ENCODE data around the gene NEK5.
A peak's percentile ranks its signal among the peaks of the same experiment; 100 is the strongest.

Gene NEK5

DNA sequence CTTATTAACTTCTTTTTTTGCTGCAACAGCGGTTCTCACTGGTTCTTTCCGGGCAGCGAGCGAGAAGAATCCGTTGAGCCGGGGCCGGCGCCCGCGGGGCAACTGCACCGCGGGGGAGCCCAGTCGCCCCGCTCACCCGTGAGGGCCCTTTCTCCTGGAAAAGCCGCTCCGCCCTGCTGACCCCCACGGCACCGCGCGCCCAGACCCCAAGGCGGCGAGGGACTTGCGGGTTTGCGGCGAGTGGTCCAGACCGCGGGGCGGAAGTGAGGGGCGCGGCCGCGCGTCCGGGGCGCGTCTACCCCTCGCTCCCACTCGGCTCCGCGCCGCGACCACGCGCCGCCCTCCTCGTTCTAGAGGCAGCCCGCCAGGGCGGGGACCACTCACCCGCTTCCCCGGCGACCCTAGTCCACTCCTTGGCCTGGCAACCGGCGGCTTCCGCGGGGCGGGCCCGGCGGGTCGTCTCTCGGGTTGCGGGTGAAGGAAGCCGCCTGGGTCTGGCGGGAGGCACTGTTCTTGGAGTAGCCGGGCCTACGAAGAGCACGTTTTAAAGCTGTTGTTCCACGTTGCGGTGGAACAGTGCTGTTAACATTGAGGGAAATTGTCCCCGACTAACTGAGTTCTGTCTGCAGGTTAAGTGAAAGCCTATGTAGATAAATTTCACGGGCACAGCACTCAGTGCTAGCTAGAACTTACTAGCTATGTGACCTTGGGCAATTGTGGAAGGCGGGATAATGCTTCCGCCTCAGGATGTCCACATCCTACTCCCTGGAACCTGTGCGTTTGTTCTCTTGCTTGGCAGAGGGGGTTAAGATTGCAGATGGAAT, 30.5 kb upstream of the NEK5 start, which contains the start of gene NEK3:
TSS of gene NEK3 (minus strand) at position 439 of the 824 bp plus-strand sequence. CDS start 3,406 bp downstream, outside the sequence.
- TF ChIP-seq, protein P1, sequence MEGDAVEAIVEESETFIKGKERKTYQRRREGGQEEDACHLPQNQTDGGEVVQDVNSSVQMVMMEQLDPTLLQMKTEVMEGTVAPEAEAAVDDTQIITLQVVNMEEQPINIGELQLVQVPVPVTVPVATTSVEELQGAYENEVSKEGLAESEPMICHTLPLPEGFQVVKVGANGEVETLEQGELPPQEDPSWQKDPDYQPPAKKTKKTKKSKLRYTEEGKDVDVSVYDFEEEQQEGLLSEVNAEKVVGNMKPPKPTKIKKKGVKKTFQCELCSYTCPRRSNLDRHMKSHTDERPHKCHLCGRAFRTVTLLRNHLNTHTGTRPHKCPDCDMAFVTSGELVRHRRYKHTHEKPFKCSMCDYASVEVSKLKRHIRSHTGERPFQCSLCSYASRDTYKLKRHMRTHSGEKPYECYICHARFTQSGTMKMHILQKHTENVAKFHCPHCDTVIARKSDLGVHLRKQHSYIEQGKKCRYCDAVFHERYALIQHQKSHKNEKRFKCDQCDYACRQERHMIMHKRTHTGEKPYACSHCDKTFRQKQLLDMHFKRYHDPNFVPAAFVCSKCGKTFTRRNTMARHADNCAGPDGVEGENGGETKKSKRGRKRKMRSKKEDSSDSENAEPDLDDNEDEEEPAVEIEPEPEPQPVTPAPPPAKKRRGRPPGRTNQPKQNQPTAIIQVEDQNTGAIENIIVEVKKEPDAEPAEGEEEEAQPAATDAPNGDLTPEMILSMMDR (IDR thresholded peaks at IDR 0.05; ENCODE audit: low read depth, low read length), result no peak
- peak within 1 kb of the TSS; percentile 63 to 69 for H3K4me3 ChIP-seq (replicated peaks in 1 of 2; ENCODE audit: low read depth in 2 of 2, low read length in 2 of 2)
- DNase-seq (ENCODE audit: low read depth in 2 of 2), result peak; percentile 72 to 74

DNA sequence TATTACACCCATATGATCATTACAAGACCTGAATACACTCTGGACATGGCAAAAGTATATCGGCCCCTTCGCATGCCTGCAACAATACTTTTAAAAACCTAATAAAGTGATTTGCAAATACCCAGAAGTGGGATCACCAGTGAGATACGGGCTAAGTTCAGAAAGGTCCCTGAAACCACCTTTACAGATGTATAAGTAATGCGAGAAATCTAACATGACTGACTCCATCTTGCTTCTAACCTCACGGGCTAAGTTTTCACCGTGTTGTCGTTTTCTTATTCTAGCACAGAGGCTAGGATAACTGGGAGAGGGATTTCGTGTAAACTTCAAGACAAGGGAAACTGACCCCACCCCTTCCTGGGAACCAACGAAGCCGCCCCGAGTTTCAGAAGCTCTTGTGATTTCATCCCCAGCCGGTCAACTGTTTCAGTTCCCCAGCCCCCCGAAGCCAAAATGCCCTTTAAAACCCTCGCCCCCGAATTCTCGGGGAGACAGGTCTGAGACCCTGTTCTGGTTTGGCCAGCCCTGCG, 29.8 kb upstream of the NEK5 start:
- H3K4me3 ChIP-seq (replicated peaks in 1 of 2; ENCODE audit: low read depth in 2 of 2, low read length in 2 of 2), result peak overlapping the region; percentile 63 to 69
- peak; percentile 58 for DNase-seq (ENCODE audit: low read depth in 2 of 2)
- TF ChIP-seq, protein P1 (IDR thresholded peaks at IDR 0.05; ENCODE audit: low read depth, low read length), result no peak

DNA sequence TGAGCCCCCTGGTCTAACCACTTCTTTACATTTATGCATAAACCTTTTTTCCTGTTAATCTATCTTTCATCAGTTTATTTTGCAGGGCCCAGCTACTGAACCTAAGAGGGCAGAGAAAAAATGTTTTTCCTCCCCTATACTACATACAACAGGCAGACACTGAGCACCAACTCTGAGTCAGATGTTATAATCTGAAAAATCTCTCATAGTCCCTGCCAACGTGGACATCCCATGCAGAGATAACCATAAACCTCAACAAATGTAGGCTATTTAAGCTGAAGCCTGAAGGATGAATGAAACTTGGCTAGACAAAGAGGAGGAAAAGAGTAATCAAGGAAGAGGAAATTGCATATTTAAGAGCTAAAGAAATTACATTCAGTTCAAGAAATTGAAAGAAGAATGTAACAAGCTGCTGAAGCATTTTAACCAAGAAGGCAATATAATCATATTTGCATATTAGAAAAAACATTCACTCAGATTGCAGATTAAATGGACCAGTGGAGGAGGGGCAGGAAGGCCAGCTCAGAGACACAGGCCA, 27.9 kb upstream of the NEK5 start:
- H3K4me3 ChIP-seq (replicated peaks in 1 of 2; ENCODE audit: low read depth in 2 of 2, low read length in 2 of 2), result no peak overlapping the region
- TF ChIP-seq, protein P1 (IDR thresholded peaks at IDR 0.05; ENCODE audit: low read depth, low read length), result no peak
- peak; percentile 20 to 33 for DNase-seq (ENCODE audit: low read depth in 2 of 2)

DNA sequence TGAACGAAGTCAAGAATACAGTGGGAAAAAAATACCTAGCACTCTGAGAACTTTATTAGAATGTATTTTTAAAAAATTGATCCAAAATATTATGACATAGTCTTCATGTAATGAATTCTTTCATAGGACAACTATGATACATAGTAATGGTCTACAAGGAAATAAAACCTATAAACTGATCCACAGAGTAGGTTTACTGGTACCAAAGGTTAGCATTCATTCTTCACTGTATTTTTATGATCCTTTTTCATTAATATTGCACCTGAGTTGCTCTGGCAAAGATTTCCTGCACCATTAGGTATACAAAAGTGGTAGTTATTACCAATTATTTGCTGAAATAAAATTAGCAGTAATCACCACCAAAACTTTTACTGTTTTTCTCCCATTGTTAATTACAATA, 26.3 kb upstream of the NEK5 start:
- H3K4me3 ChIP-seq (replicated peaks in 1 of 2; ENCODE audit: low read depth in 2 of 2, low read length in 2 of 2), result no peak overlapping the region
- no peak for DNase-seq (ENCODE audit: low read depth in 2 of 2)
- TF ChIP-seq, protein P1 (IDR thresholded peaks at IDR 0.05; ENCODE audit: low read depth, low read length), result no peak

DNA sequence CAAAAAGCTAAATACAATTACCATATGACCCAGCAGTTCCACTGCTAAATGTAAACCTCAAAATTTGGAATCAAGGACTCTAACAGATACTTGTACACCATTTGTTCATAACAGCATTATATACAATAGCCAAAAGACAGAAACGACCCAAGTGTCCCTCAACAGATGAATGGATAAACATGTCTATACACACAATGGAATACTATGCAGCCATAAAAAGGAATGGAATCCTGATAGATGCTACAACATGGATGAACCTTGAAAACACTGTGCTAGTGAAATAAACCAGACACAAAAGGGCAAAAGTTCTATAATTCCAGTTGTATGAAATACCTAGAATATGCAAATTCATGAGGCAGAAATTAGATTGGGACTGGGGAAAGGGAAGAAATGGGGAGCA, 18.4 kb upstream of the NEK5 start:
- TF ChIP-seq, protein P1 (IDR thresholded peaks at IDR 0.05; ENCODE audit: low read depth, low read length), result no peak
- DNase-seq (ENCODE audit: low read depth in 2 of 2), result no peak
- no peak overlapping the region for H3K4me3 ChIP-seq (replicated peaks in 1 of 2; ENCODE audit: low read depth in 2 of 2, low read length in 2 of 2)

DNA sequence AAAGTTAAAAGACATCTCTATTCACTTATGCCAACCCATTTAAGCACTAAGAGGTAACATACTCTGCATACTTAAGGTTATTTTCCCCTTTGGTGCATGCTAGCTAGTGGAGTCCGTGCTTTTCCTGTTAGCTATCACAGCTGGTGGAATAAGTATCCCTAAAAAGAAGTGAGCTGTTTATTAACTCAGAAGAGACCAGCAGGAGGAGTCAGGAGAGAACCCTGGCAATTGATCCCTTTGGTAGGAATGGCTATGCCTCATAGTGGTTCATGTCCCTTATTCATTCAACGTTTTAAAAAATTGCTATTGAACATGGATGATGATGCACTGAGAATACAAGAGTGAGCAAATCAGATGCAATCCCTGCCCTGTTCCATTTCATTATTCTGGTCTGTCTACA, 12.4 kb upstream of the NEK5 start:
- H3K4me3 ChIP-seq (replicated peaks in 1 of 2; ENCODE audit: low read depth in 2 of 2, low read length in 2 of 2), result no peak overlapping the region
- DNase-seq (ENCODE audit: low read depth in 2 of 2), result peak in 1 of 2 donors; percentile 6
- TF ChIP-seq, protein P1 (IDR thresholded peaks at IDR 0.05; ENCODE audit: low read depth, low read length), result no peak
